Kidney (tissue), 14 donors: Measurements from ENCODE around the gene WSCD2. TPM values are rescaled to one million over a fixed set of nuclear protein-coding genes. Genes with fewer than 3 reads are reported as not detected.

Experiments used
- DNase-seq, 5 donors: peaks; one replicate each; pipeline ENCODE4 v3.0.0-alpha.2; 2013 to 2020
- FAIRE-seq: peaks from 2 replicates; lab custom pipeline; 2012; peaks lifted over from hg19 to GRCh38; lab: Jason Lieb, UNC
- H3K27ac ChIP-seq, 2 donors: one replicate each; pipeline ENCODE4 v1.7.0; 2013; ENCODE audit warnings: low read depth in 2 of 2, low read length in 2 of 2, inconsistent platforms in 1 of 2
- H3K27me3 ChIP-seq: one replicate; pipeline ENCODE4 v1.7.1; 2013; ENCODE audit warnings: low read length, inconsistent platforms; ENCODE audit not compliant: control insufficient read depth, insufficient read depth
- H3K36me3 ChIP-seq, 3 donors: one replicate each; pipeline versions ENCODE4 v1.7.0 to v1.7.1; 2013; ENCODE audit warnings: low read length in 3 of 3, control low read depth in 1 of 3, inconsistent platforms in 1 of 3; ENCODE audit not compliant: insufficient read depth in 3 of 3, control insufficient read depth in 2 of 3
- H3K4me1 ChIP-seq, 3 donors: one replicate each; pipeline versions ENCODE4 v1.7.0 to v1.7.1; 2013; ENCODE audit warnings: low read length in 3 of 3, inconsistent platforms in 1 of 3, low read depth in 1 of 3; ENCODE audit not compliant: control insufficient read depth in 2 of 3, insufficient read depth in 2 of 3
- H3K4me3 ChIP-seq, 3 donors: one replicate each; pipeline versions ENCODE4 v1.7.0 to v1.8.1; 2013; ENCODE audit warnings: low read length in 3 of 3, control low read depth in 1 of 3, inconsistent platforms in 1 of 3
- H3K9ac ChIP-seq, 3 donors: one replicate each; pipeline versions ENCODE4 v1.7.0 to v1.7.1; 2013; ENCODE audit warnings: low read length in 3 of 3, control low read depth in 1 of 3, inconsistent platforms in 1 of 3
- H3K9me3 ChIP-seq, 3 donors: one replicate each; pipeline versions ENCODE4 v1.7.0 to v1.7.1; 2013; ENCODE audit warnings: low read length in 3 of 3, control low read depth in 1 of 3, inconsistent platforms in 1 of 3; ENCODE audit not compliant: control insufficient read depth in 2 of 3, insufficient read depth in 1 of 3
- intact Hi-C: fragments of 100-400 bp; cut with DNase I; formaldehyde crosslinking; loops from one replicate; pipeline ENCODE4 v1.11.1; 2022
- polyA plus RNA-seq: library from polyadenylated mRNA; stranded (reverse); fragments of 350-450 nt; fragmentation: Illumina TruSeq; extraction: RNeasy Lipid Tissue Mini Kit (QIAGEN cat#74804); gene quantifications from one replicate; pipeline ENCODE4 v1.2.3, GENCODE V29; 2014; ENCODE audit warnings: low read depth, low replicate concordance; ENCODE audit not compliant: insufficient read depth
- total RNA-seq: library from RNA; stranded (reverse); fragmentation: NEBNext Ultra II Directional; extraction: Animal tissue kit (Norgen Biotek cat#: 25700); gene quantifications from one replicate; pipeline ENCODE4 v1.2.1, GENCODE V29; 2021
- TF ChIP-seq, protein P1 (sequence below): IDR thresholded peaks from 3 replicates; pipeline ENCODE4 v1.5.1; 2012; ENCODE audit warnings: mild to moderate bottlenecking, moderate library complexity, borderline replicate concordance; ENCODE audit not compliant: insufficient read depth; ENCODE audit errors: extremely low read depth
- donor health status: control.
- donor health status: control.
- donor health status: control.
- donor health status: control.
- donor health status: control.
- donor health status: DM: yes; HTN: yes; CAD: no.
- donor health status: Normal renal cell carcinoma (clear cell type).

WSCD2 gene
- total and polyA plus RNA-seq, 2 donors from 2014 or later, result 1.6 to 2.0 TPM

DNA sequence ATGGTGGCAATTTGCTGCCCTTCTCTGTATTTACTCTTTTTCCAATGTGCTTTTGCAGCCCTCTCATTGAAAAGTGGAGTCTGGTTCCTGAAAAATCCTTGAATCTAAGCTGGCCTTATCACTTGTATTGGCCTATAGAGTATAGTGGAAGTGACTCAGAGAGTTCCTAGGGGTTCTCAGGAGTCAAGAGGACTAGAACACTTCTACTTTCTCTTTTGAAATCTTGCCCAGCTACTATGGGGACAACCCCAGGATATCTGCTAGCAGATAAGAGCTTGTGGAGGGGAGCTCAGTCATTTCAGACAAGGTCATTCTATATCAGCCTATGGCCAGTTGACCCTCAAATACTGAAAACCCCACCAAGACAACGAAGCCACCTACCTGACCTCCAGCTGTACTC, 26.7 kb upstream of the WSCD2 start:
- TF ChIP-seq, protein P1, sequence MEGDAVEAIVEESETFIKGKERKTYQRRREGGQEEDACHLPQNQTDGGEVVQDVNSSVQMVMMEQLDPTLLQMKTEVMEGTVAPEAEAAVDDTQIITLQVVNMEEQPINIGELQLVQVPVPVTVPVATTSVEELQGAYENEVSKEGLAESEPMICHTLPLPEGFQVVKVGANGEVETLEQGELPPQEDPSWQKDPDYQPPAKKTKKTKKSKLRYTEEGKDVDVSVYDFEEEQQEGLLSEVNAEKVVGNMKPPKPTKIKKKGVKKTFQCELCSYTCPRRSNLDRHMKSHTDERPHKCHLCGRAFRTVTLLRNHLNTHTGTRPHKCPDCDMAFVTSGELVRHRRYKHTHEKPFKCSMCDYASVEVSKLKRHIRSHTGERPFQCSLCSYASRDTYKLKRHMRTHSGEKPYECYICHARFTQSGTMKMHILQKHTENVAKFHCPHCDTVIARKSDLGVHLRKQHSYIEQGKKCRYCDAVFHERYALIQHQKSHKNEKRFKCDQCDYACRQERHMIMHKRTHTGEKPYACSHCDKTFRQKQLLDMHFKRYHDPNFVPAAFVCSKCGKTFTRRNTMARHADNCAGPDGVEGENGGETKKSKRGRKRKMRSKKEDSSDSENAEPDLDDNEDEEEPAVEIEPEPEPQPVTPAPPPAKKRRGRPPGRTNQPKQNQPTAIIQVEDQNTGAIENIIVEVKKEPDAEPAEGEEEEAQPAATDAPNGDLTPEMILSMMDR, result no peak
- intact Hi-C loops, result no loop called here
- no peak for FAIRE-seq
- Histone ChIP-seq H3K36me3 (no peaks in the 10 kb centered on the region), H3K9me3 (no peaks in the 10 kb centered on the region), H3K4me1 (no peaks in the 10 kb centered on the region), H3K4me3 (no peak overlapping the region), H3K27ac (no peak overlapping the region), H3K27me3 (no peaks in the 10 kb centered on the region), H3K9ac (no peak overlapping the region)
- no peak for DNase-seq

GRCh38 chr12:108103087-108103486, 26.0 kb upstream of the WSCD2 start:
- FAIRE-seq, result no peak
- Histone ChIP-seq H3K9ac (no peak overlapping the region), H3K4me1 (no peaks in the 10 kb centered on the region), H3K4me3 (no peak overlapping the region), H3K27me3 (no peaks in the 10 kb centered on the region), H3K27ac (no peak overlapping the region), H3K9me3 (no peaks in the 10 kb centered on the region), H3K36me3 (no peaks in the 10 kb centered on the region)
- intact Hi-C loops, result no loop called here
- no peak for DNase-seq
- TF ChIP-seq, protein P1, result no peak

DNA sequence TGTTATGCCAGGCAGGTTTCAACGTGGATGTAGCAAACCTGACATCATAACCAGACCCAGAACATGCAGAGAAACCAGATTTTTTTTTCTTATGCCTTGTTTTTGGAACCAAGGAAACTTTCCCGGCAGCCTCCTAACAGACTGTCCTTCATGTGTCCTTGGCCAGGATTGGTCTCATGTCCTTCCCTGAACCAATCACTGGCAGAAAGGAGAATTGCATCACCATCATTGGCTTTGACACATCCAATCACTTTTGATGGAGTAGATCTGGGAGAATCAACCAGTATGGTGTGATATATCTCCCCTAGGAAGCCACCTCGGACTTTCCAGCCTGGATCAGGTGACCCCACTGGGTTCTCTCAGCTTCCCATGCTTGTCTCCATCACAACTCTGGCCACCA, 25.6 kb upstream of the WSCD2 start:
- no peaks in the 10 kb centered on the region for H3K4me1 ChIP-seq
- H3K36me3 ChIP-seq, result no peaks in the 10 kb centered on the region
- TF ChIP-seq, protein P1, result no peak
- no peak overlapping the region for H3K9ac ChIP-seq
- DNase-seq (no peak), FAIRE-seq (no peak)
- H3K9me3 ChIP-seq, result no peaks in the 10 kb centered on the region
- H3K27me3 ChIP-seq, result no peaks in the 10 kb centered on the region
- H3K27ac ChIP-seq, result no peak overlapping the region
- intact Hi-C loops, result no loop called here
- no peak overlapping the region for H3K4me3 ChIP-seq

GRCh38 chr12:108104657-108105056, 24.4 kb upstream of the WSCD2 start:
- Histone ChIP-seq H3K4me1 (no peaks in the 10 kb centered on the region), H3K27me3 (no peaks in the 10 kb centered on the region), H3K4me3 (no peak overlapping the region), H3K9ac (no peak overlapping the region), H3K9me3 (no peaks in the 10 kb centered on the region), H3K36me3 (no peaks in the 10 kb centered on the region), H3K27ac (no peak overlapping the region)
- FAIRE-seq, result no peak
- intact Hi-C loops, result no loop called here
- TF ChIP-seq, protein P1, result no peak
- no peak for DNase-seq
